Stimulated activated CD8-positive, alpha-beta memory T cell treated with anti-CD3 and anti-CD28 coated beads, Interleukin-4, amount 100 ng/mL, for 24 hours (primary cell): ENCODE results near the gene GALNS.

Experiments used
- DNase-seq: peaks from one replicate; pipeline ENCODE4 v3.0.0-alpha.2; 2020; ENCODE audit warnings: low read depth

GALNS gene

GRCh38 chr16:88857728-88858339 is 1.1 kb upstream of the GALNS start:
- DNase-seq = peak; percentile 67

GRCh38 chr16:88856122-88856827 is 472 bp downstream of the GALNS start:
- no peak for DNase-seq

GRCh38 chr16:88855736-88856121 is 1.0 kb downstream of the GALNS start:
- DNase-seq = no peak

- DNase-seq = no peak
Measured at GRCh38 chr16:88855176-88855575, 1.6 kb downstream of the GALNS start.

DNA sequence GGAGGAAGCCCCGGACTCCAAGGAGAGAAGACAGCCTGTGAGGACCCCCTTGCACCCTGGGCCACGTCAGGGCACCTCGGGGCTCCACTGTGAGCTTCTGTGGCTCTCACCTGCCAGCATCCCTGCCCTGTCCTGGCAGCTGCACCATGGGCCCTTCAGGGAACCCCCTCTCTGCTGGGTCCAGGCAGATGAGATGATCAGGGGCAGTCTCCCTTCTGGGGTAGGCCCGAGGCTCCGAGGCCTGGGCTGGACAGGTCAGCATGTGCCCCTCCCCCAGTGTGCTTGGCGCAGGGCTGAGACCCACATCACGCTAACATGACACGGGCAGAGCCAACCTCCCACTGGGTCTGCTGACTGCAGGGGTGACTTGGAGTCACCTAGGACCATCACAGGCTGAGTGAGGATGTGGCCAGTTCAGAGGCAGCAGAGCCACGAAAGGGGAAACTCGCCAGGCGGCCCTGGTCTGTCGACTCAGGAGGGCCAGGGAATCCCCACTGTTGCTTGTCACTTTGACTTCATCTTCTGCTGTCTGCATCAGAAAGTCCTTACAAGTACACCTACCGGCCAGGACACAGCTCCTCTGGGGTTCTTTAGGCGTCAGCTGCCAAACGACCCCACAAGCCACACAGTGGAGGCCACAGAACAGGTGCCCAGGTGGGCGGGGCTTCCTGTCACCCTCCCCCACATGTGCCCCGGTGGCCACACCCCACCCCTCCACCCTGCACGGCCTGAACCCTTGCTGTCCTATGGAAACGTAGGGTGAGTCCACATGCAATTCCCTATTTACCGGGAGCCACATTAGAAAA is 2.2 kb downstream of the GALNS start:
- peak; percentile 13 for DNase-seq

DNA sequence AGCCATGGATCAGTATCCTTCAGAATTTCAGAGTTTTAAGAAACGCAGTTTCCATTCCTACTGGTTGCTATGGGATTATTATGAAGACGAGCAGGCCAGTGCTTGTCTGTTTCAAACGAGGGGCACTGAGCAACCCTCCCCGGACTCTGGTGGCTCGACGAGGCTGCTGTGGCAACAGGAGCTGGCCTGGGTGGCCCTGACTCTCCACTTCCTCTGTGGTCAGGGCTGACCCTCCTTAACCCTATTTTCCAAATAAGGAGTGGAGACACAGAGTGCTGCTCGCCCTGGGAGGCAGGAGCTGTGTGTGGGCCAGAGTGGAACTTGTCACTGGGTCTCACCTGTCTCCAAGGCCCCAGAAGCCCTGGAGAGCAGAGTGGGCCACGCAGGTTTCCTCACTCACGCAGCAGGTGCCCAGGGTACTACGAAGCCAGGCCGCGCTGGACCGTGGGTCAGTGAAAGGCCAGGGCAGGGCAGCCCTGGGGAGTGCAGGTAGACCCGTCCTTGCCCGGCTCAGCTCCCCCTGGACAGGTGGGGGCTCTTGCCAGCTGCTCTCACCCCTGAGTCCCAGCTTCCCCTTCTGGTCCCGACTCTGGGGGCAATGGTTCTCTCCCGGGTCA is 3.3 kb downstream of the GALNS start:
- DNase-seq = no peak

GRCh38 chr16:88851616-88852015 is 5.1 kb downstream of the GALNS start:
- DNase-seq = no peak

- no peak for DNase-seq
Measured at GRCh38 chr16:88850531-88851199, 6.1 kb downstream of the GALNS start.

- no peak for DNase-seq
Measured at GRCh38 chr16:88848557-88848956, 8.2 kb downstream of the GALNS start.

GRCh38 chr16:88847654-88848053 is 9.1 kb downstream of the GALNS start:
- no peak for DNase-seq

DNA sequence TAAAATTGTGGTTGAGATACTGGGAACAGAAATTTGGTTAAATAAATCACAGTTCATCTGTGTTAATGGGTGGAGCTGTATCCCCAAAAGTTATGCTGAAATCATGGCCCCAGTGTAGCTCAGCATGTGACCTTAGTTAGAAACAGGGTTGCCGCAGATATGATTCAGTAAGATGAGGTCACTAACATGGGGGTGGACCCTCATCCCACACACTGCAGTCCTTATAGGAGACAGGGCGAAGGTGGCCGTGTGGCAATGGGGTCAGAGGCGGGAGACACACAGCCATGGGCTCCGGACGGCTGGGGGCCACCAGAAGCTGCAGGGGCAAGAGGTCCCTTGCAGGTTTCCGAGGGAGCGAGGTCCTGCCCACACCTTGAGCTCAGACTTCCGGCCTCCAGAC is 10.7 kb downstream of the GALNS start:
- DNase-seq = no peak

DNA sequence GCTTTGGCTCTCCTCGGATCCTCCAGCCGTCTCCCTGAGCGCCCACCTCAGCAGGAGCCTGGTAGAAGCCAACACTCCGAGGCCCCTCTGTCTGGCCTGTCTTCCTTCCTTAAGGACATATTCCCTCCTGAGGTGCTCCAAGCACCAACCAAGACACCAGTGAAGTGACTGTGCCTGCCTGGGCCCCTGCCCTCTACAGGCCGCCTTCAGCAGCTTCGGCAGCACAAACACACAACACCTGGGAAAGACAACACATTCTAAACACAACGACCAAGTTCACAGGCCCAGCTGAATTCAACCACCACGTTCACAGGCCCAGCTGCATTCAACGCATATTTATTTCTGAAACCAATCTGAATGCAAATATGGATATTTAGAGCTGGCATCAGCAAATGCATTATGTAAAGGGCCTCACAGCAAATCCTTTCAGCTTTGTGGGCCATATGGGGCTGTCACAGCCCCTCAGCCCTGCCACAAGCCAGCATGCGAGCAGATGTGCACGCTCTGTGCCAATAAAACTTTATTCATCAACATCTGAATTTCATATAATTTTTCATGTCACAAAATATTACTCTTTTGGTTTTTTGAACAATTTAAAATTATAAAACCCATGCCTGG is 12.2 kb downstream of the GALNS start:
- DNase-seq = no peak

DNA sequence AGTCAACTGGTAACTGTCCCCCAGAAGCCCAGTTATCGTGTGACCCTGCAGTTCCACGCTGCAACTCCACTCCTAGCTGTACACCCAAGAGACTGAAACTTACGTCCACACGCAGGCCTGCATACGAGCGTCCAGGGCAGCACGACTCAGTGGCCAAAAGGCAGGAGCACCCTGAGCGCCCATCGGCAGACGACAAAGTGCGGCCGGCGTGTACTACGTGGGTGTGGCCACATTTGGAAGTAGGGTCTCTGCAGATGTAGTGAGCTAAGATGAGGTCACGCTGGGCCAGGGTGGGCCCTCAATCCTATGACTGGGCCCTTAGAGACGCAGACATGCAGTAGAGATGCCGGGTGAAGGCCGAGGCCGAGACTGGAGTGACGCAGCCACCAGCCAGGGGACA is 13.5 kb downstream of the GALNS start:
- no peak for DNase-seq

DNA sequence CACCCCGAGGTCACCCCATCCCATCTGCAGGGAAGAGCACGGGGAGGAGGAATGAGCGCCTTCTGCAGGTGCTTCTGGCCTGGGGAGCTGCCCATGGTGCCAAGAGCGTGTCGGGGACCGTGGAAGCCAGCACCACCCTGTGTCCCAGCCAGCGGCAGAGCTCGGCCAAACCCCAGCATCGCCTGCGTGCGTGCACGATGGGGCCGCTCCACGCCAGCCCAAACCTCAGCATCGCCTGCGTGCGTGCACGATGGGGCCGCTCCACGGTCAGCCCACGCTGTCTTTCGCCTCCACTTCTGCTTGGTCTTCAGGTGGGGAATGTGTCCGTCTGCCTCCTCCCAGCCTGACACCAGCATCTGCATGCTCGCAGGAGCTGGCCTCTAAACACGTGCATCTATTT is 13.9 kb downstream of the GALNS start:
- no peak for DNase-seq

- DNase-seq = no peak
Measured at GRCh38 chr16:88842308-88842756, 14.4 kb downstream of the GALNS start.

DNA sequence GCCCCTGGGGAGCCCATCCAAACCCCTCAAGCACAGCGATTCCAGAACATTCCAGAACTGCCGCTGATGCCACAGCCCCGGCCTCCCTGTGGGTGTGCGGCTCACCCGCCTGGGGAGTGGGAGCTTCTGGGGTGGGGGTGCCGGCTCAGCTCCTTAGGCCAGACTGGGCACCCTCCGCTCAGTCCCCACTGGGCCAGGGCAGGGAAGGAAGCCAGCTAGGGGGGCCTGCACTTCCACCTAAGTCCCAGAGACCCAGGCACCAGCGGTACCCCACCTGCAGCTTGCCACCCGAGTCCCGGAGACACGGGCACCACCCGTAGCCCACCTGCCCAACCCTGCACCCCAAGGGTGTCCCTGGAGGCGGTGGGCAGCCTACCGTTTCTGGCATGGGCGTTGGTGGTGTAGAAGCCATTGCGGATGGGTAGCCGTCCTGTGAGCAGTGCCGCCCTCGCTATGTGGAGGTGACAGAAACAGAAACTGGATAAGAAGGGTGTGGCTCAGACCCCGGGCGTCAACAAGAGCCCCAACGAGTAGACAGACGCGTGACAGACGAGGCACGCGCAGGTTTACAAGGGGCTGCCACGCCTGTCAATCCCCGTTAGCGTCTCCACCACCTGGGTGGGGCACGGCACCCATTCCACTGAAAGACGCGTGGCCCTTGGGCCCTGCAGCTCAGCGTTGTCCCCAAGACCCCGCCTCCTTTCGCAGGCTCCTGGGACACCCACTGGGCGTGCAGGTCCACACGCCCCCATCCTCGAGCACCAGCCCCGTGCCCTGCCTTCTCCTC is 15.0 kb downstream of the GALNS start:
- no peak for DNase-seq

GRCh38 chr16:88840600-88841215 is 16.0 kb downstream of the GALNS start:
- no peak for DNase-seq

- no peak for DNase-seq
Measured at GRCh38 chr16:88839745-88840599, 16.8 kb downstream of the GALNS start.

DNA sequence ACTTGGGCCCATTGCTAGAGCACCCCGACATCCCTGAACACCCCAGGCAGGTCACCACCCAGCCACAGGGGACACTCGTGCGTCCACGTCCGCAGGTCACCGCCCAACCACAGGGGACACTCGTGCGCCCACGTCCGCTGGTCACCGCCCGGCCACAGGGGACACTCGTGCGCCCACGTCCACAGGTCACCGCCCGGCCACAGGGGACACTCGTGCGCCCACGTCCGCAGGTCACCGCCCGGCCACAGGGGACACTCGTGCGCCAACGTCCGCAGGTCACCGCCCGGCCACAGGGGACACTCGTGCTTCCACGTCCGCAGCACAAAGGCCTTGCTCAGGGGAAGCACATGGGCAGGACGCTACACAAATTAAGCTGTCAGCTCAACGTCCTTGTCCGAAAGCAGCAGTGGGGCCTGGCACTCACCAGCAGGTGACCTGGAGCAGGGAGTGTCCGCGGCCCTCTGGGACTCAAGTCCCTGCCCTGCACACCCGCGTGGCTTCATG is 17.7 kb downstream of the GALNS start:
- DNase-seq = no peak
